GM12878 (cell line): ENCODE data around the gene AHNAK2. TPM values are rescaled to one million over a fixed set of nuclear protein-coding genes. Genes with fewer than 3 reads are reported as not detected.

Experiments used
- ATF2 ChIP-seq: IDR thresholded peaks from 2 replicates; pipeline ENCODE4 v1.6.1; 2012; ENCODE audit warnings: low read length, inconsistent platforms
- CEBPB ChIP-seq, 2 experiments: fragments of 150-350 bp in 1 of 2; IDR thresholded peaks; 2 replicates each; pipeline ENCODE4 v1.6.1; 2012 to 2014; ENCODE audit warnings: low read depth in 2 of 2, low read length in 2 of 2, borderline replicate concordance in 1 of 2, inconsistent platforms in 1 of 2
- CHD1 ChIP-seq: IDR thresholded peaks from 2 replicates; pipeline ENCODE4 v1.6.1; 2012; ENCODE audit warnings: low read depth, low read length, improper control_type of control experiment
- HCFC1 ChIP-seq: fragments of 150-350 bp; IDR thresholded peaks from 2 replicates; pipeline ENCODE4 v1.6.1; 2014; ENCODE audit warnings: low read length
- IKZF2 ChIP-seq, 2 experiments: fragments of 450-650 bp; IDR thresholded peaks; 2 replicates each; pipeline ENCODE4 v1.6.1; 2017; ENCODE audit warnings: mild to moderate bottlenecking in 2 of 2, moderate library complexity in 2 of 2
- IRF4 ChIP-seq: IDR thresholded peaks from 2 replicates; pipeline ENCODE4 v1.6.1; 2011; ENCODE audit warnings: low read depth, low read length
- KAT2A ChIP-seq: conservative IDR thresholded peaks from 2 replicates; pipeline ENCODE4 v1.6.1; 2011; ENCODE audit warnings: low read depth, low read length; ENCODE audit not compliant: control insufficient read depth
- MAX ChIP-seq: IDR thresholded peaks from 2 replicates; pipeline ENCODE4 v1.6.1; 2012; ENCODE audit warnings: low read depth, low read length, improper control_type of control experiment
- MLLT1 ChIP-seq: fragments of 450-650 bp; IDR thresholded peaks from 2 replicates; pipeline ENCODE4 v1.6.1; 2016; ENCODE audit warnings: mild to moderate bottlenecking
- MYB ChIP-seq: fragments of 150-350 bp; IDR thresholded peaks from 2 replicates; pipeline ENCODE4 v1.6.1; 2014; ENCODE audit warnings: mild to moderate bottlenecking, low read depth, low read length, borderline replicate concordance
- NR2C1 ChIP-seq: fragments of 450-650 bp; IDR thresholded peaks from 2 replicates; pipeline ENCODE4 v1.6.1; 2017; ENCODE audit warnings: antibody characterized with exemption, mild to moderate bottlenecking, moderate library complexity
- RAD21 ChIP-seq: IDR thresholded peaks from 2 replicates; pipeline ENCODE4 v1.6.1; 2011; ENCODE audit warnings: mild to moderate bottlenecking, low read depth, low read length, moderate library complexity; ENCODE audit not compliant: insufficient read depth
- RAD51 ChIP-seq: fragments of 450-650 bp; IDR thresholded peaks from 2 replicates; pipeline ENCODE4 v1.6.1; 2016; ENCODE audit warnings: moderate library complexity, mild to moderate bottlenecking, inconsistent platforms
- RELA ChIP-seq: fragments of 450-650 bp; IDR thresholded peaks from 2 replicates; pipeline ENCODE4 v1.8.0; 2014; ENCODE audit warnings: borderline replicate concordance; ENCODE audit not compliant: partially characterized antibody
- SMAD5 ChIP-seq: IDR thresholded peaks from 2 replicates; pipeline ENCODE4 v1.6.1; 2016; ENCODE audit warnings: antibody characterized with exemption, low read depth
- SMC3 ChIP-seq: IDR thresholded peaks from 2 replicates; pipeline ENCODE4 v1.6.1; 2011; ENCODE audit warnings: low read length, improper control_type of control experiment, borderline replicate concordance
- SP1 ChIP-seq: IDR thresholded peaks from one replicate; pipeline ENCODE4 v1.6.1; 2011; ENCODE audit warnings: low read depth, low read length
- SUZ12 ChIP-seq: fragments of 200-600 bp; sonication (generic); IDR thresholded peaks from one replicate; pipeline ENCODE4 v1.6.1; 2018; ENCODE audit warnings: antibody characterized with exemption, mild to moderate bottlenecking; ENCODE audit not compliant: unreplicated experiment
- YY1 ChIP-seq: IDR thresholded peaks from 2 replicates; pipeline ENCODE4 v1.6.1; 2011; ENCODE audit warnings: low read depth, mild to moderate bottlenecking, low read length
- ZNF207 ChIP-seq: fragments of 450-650 bp; IDR thresholded peaks from 2 replicates; pipeline ENCODE4 v1.6.1; 2014; ENCODE audit warnings: antibody characterized with exemption, mild to moderate bottlenecking, borderline replicate concordance
- ZNF384 ChIP-seq: IDR thresholded peaks from 2 replicates; pipeline ENCODE4 v1.6.1; 2012; ENCODE audit warnings: low read depth, mild to moderate bottlenecking, low read length, improper control_type of control experiment, borderline replicate concordance
- ZNF687 ChIP-seq: fragments of 450-650 bp; IDR thresholded peaks from 2 replicates; pipeline ENCODE4 v1.6.1; 2017; ENCODE audit warnings: mild to moderate bottlenecking, moderate library complexity
- polyA plus RNA-seq, 11 experiments: library from polyadenylated mRNA; depleted of rRNA in 4 of 11; unstranded in 6 of 11; stranded (reverse) in 5 of 11; fragments of >200 nt; fragmentation: Nextera tagmentation in 4 of 11; fragmentation: Illumina TruSeq in 1 of 11; extraction: Ambion mirVana in 4 of 11; extraction: Trizol in 1 of 11; gene quantifications; 1 replicate in 1 of 11; 2 replicates in 10 of 11; pipeline versions ENCODE4 v1.2.1 to v1.2.3, GENCODE V29; 2011 to 2016; ENCODE audit warnings: inconsistent platforms in 2 of 11, missing spikeins in 2 of 11, low read depth in 1 of 11
- total RNA-seq, 4 experiments: library from RNA; depleted of rRNA in 3 of 4; stranded (reverse); fragments of >200 nt in 3 of 4; fragmentation: Illumina TruSeq in 1 of 4; extraction: Trizol in 1 of 4; gene quantifications; 2 replicates each; pipeline versions ENCODE4 v1.2.1 to v1.2.3, GENCODE V29; 2013 to 2021

Gene AHNAK2
- total and polyA plus RNA-seq, 10 of the 15 experiments (the other 5 are each of a cell fraction or from before 2014, with no cell fraction given), result 0.03 to 0.10 TPM; not detected in 8

- TF ChIP-seq MLLT1 (peak; percentile 55; the same call in 1 of the 2 replicates), CHD1 (no peak), MAX (peak; percentile 24; the same call in 1 of the 2 replicates), YY1 (no peak), HCFC1 (no peak), SMC3 (no peak), RAD21 (no peak), ZNF384 (no peak), KAT2A (no peak), ATF2 (no peak), RELA (no peak), MYB (no peak), ZNF207 (peak; percentile 40; the same call in 1 of the 2 replicates), ZNF687 (peak; percentile 34; the same call in 1 of the 2 replicates), SMAD5 (no peak), SUZ12 (no peak), IRF4 (peak; percentile 95), IKZF2 (IDR thresholded peaks at IDR 0.05) (peak; percentile 85 to 88; a peak in 3 of 4 replicates), CEBPB (IDR thresholded peaks at IDR 0.05; ENCODE audit: borderline replicate concordance in 1 of 2, low read depth in 2 of 2, low read length in 2 of 2) (no peak), RAD51 (no peak; the same call in 1 of the 2 replicates), NR2C1 (no peak; the same call in 1 of the 2 replicates), SP1 (peak; percentile 55)
These were observed 51.3 kb downstream of the AHNAK2 start (continued) for GRCh38 chr14:104926619-104927431.
